HG03469 (cell line): ENCODE results near the gene NIP7.
"Not testable (repeated sequence)": the region's sequence is repeated elsewhere in the genome, so short reads cannot be mapped to it uniquely, and the experiment has no call there.

ENCODE experiments used
- ATAC-seq: cut with Tn5 transposase; IDR thresholded peaks from one replicate; pipeline ENCODE4 v1.9.1; 2021; ENCODE audit warnings: mild to moderate bottlenecking, moderate library complexity, moderate number of reproducible peaks; ENCODE audit not compliant: unreplicated experiment

The NIP7 gene

GRCh38 chr16:69339289-69340094 is at the start of gene NIP7, which contains the start of gene COG8:
TSS of gene NIP7 (plus strand) at chr16:69339772. CDS start at chr16:69339830, 58 bp downstream.
TSS of gene COG8 (minus strand) at chr16:69339564. CDS start at chr16:69339552, 12 bp downstream.
- peak; percentile 64 for ATAC-seq

- not testable (repeated sequence) for ATAC-seq
Measured at GRCh38 chr16:69291657-69292056, 47.9 kb upstream of the NIP7 start.

- no peak for ATAC-seq
Measured at GRCh38 chr16:69293401-69293800, 46.2 kb upstream of the NIP7 start.

GRCh38 chr16:69294051-69294450 is 45.5 kb upstream of the NIP7 start:
- no peak for ATAC-seq

- ATAC-seq = not testable (repeated sequence)
Measured at GRCh38 chr16:69296771-69297170, 42.8 kb upstream of the NIP7 start.

GRCh38 chr16:69298261-69298660 is 41.3 kb upstream of the NIP7 start:
- no peak for ATAC-seq

GRCh38 chr16:69301187-69301586 is 38.4 kb upstream of the NIP7 start:
- ATAC-seq = no peak

- ATAC-seq = no peak
Measured at GRCh38 chr16:69301861-69302260, 37.7 kb upstream of the NIP7 start.

- ATAC-seq = no peak
Measured at GRCh38 chr16:69302301-69302700, 37.3 kb upstream of the NIP7 start.

- ATAC-seq = no peak
Measured at GRCh38 chr16:69306031-69306430, 33.5 kb upstream of the NIP7 start.

GRCh38 chr16:69307091-69307490 is 32.5 kb upstream of the NIP7 start:
- no peak for ATAC-seq

GRCh38 chr16:69307856-69308255 is 31.7 kb upstream of the NIP7 start:
- ATAC-seq = no peak

- no peak for ATAC-seq
Measured at GRCh38 chr16:69309316-69309715, 30.3 kb upstream of the NIP7 start.

- peak; percentile 76 for ATAC-seq
Measured at GRCh38 chr16:69310653-69311532, 28.7 kb upstream of the NIP7 start, which contains the start of gene VPS4A. TSS of gene VPS4A (plus strand) at chr16:69311350. CDS start at chr16:69311512, 162 bp downstream.

GRCh38 chr16:69311533-69312387 is 27.8 kb upstream of the NIP7 start:
- peak; percentile 29 for ATAC-seq

- ATAC-seq = no peak
Measured at GRCh38 chr16:69313469-69313868, 26.1 kb upstream of the NIP7 start.

GRCh38 chr16:69314534-69314933 is 25.0 kb upstream of the NIP7 start:
- no peak for ATAC-seq

GRCh38 chr16:69315486-69316311 is 23.9 kb upstream of the NIP7 start:
- no peak for ATAC-seq

GRCh38 chr16:69316595-69317034 is 23.0 kb upstream of the NIP7 start:
- no peak for ATAC-seq
